ENCODE measurements around the gene NUP205. TPM values are rescaled to one million over a fixed set of nuclear protein-coding genes. Genes with fewer than 3 reads are reported as not detected.

Gene NUP205
- total and polyA plus RNA-seq, 2 experiments from 2014 or later, result 15.2 to 44.6 TPM

Small RNA genes within 50 kb of the gene (small RNA-seq; reads per million reads assigned to genes)
- not detected for gene RNU6-1154P

Other genes with a start within 250 kb of the NUP205 start
- gene CNOT4, start 47.8 kb upstream of the NUP205 start, total RNA-seq, result 12.9 and 20.2 TPM in 2 replicates
- gene CNOT4, start 47.8 kb upstream of the NUP205 start, polyA plus RNA-seq, result 10.9 and 11.8 TPM in 2 replicates
- 28.1 and 29.1 TPM in 2 replicates for gene STMP1, start 104.6 kb downstream of the NUP205 start, total RNA-seq
- 73.6 and 74.8 TPM in 2 replicates for gene STMP1, start 104.6 kb downstream of the NUP205 start, polyA plus RNA-seq
- gene SLC13A4, start 170.3 kb downstream of the NUP205 start, total RNA-seq, result 0.13 TPM in 1 of 2 replicates, not detected in the other
- gene SLC13A4, start 170.3 kb downstream of the NUP205 start, polyA plus RNA-seq, result 0.93 TPM in 1 of 2 replicates, not detected in the other
- not detected in 2 replicates for gene FAM180A, start 190.9 kb downstream of the NUP205 start, total RNA-seq
- not detected in 2 replicates for gene FAM180A, start 190.9 kb downstream of the NUP205 start, polyA plus RNA-seq

All from hepatocyte (in vitro differentiated cells).